Measurements from ENCODE around the gene PHACTR3. TPM values are rescaled to one million over a fixed set of nuclear protein-coding genes. Genes with fewer than 3 reads are reported as not detected.

The PHACTR3 gene
- total RNA-seq, 1 experiment from 2014 or later: not detected

DNA sequence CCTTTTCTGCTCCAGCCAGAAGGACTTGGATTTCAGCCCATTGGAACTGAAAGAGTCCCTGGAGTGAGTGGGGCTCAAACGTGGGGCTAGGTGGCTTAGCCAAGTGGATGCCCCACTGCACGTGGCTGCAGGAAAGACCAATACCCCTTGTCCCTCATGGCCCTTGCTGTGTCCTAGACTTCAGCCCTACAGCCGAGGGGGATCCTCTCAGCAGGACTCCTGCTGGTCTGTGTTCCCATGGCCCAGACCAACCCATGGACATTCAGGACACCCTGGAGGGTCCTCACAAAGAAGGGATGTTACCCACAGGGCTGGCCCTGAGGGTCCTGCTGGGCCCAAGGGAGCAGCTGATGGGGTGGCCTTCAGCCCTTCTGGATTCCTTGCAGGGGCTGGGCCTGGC lies 30.0 kb upstream of the PHACTR3 start:
- Histone ChIP-seq H3T11ph (ENCODE audit: low read length) (no peak overlapping the region), H3K4ac (ENCODE audit: low read depth, low read length) (no peak overlapping the region), H3K14ac (ENCODE audit: insufficient read depth, low read length) (no peak overlapping the region), H2BK5ac (ENCODE audit: insufficient read length, low read length) (no peak overlapping the region), H4K5ac (ENCODE audit: insufficient read length, low read depth, low read length) (no peak overlapping the region), H4K20me1 (ENCODE audit: control insufficient read depth, insufficient read depth, insufficient read length) (no peaks in the 10 kb centered on the region), H4K8ac (replicated peaks; ENCODE audit: insufficient read length, low read depth, low read length) (no peak overlapping the region), H3K18ac (ENCODE audit: insufficient read length, low read depth, low read length) (no peak overlapping the region), H3K56ac (ENCODE audit: insufficient read length, low read depth, low read length) (no peak overlapping the region), H2BK120ac (ENCODE audit: low read depth, low read length, poor library complexity, severe bottlenecking) (no peak overlapping the region), H3K9me3 (ENCODE audit: control insufficient read depth, low read depth, low read length) (no peaks in the 10 kb centered on the region), H4K91ac (ENCODE audit: insufficient read length, low read depth, low read length) (no peak overlapping the region), H2BK20ac (ENCODE audit: low read depth, low read length, poor library complexity, severe bottlenecking) (no peak overlapping the region), H3K9ac (ENCODE audit: extremely low read depth, insufficient read length, low read length) (no peak overlapping the region), H2AFZ (ENCODE audit: low read length) (no peak overlapping the region), H3K27me3 (ENCODE audit: insufficient read depth, low read length) (peaks cover 24% of the 10 kb centered on the region; the same call in 1 of the 2 replicates), H3K79me2 (ENCODE audit: insufficient read depth, low read length) (no peaks in the 10 kb centered on the region), H3K4me2 (ENCODE audit: insufficient read depth, insufficient read length, low read length) (no peak overlapping the region), H3K23me2 (ENCODE audit: insufficient read length, low read depth, low read length, poor library complexity, severe bottlenecking) (peaks cover 5% of the 10 kb centered on the region), H2BK12ac (ENCODE audit: insufficient read length, low read depth, low read length) (no peak overlapping the region), H3K79me1 (ENCODE audit: insufficient read depth, low read depth, low read length, poor library complexity, severe bottlenecking) (no peaks in the 10 kb centered on the region), H3K23ac (ENCODE audit: insufficient read length, low read depth, low read length) (no peak overlapping the region), H2BK15ac (ENCODE audit: low read depth, low read length) (no peak overlapping the region), H3K4me1 (ENCODE audit: insufficient read depth, low read length) (no peaks in the 10 kb centered on the region), H3K27ac (ENCODE audit: insufficient read length, low read depth, low read length) (no peak overlapping the region), H2AK5ac (ENCODE audit: insufficient read length, low read length) (no peak overlapping the region)
- no peak for DNase-seq
- Mint-ChIP-seq H3K36me3 (ENCODE audit: insufficient read depth in 1 of 3, low read depth in 3 of 3) (no peaks in the 10 kb centered on the region; a peak in 1 of 7 replicates), H3K4me1 (peaks cover 0 to 7% of the 10 kb centered on the region in 2 experiments; a peak in 3 of 4 replicates), H3K27me3 (ENCODE audit: low read depth) (peaks cover 90% of the 10 kb centered on the region), H3K9me3 (peaks cover 0 to 6% of the 10 kb centered on the region in 2 experiments; a peak in 4 of 5 replicates), H3K4me3 (no peak overlapping the region), H3K27ac (no peak overlapping the region)
- TF ChIP-seq, protein P1, sequence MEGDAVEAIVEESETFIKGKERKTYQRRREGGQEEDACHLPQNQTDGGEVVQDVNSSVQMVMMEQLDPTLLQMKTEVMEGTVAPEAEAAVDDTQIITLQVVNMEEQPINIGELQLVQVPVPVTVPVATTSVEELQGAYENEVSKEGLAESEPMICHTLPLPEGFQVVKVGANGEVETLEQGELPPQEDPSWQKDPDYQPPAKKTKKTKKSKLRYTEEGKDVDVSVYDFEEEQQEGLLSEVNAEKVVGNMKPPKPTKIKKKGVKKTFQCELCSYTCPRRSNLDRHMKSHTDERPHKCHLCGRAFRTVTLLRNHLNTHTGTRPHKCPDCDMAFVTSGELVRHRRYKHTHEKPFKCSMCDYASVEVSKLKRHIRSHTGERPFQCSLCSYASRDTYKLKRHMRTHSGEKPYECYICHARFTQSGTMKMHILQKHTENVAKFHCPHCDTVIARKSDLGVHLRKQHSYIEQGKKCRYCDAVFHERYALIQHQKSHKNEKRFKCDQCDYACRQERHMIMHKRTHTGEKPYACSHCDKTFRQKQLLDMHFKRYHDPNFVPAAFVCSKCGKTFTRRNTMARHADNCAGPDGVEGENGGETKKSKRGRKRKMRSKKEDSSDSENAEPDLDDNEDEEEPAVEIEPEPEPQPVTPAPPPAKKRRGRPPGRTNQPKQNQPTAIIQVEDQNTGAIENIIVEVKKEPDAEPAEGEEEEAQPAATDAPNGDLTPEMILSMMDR (conservative IDR thresholded peaks at IDR 0.05): no peak
- WGBS (ENCODE audit: extremely low coverage, insufficient read length, low lambda C conversion rate): no CpG with 5 or more reads among the region's 3 CpGs

All from H9 (cell line).